ENCODE results near the gene MYO3B.

MYO3B gene

DNA sequence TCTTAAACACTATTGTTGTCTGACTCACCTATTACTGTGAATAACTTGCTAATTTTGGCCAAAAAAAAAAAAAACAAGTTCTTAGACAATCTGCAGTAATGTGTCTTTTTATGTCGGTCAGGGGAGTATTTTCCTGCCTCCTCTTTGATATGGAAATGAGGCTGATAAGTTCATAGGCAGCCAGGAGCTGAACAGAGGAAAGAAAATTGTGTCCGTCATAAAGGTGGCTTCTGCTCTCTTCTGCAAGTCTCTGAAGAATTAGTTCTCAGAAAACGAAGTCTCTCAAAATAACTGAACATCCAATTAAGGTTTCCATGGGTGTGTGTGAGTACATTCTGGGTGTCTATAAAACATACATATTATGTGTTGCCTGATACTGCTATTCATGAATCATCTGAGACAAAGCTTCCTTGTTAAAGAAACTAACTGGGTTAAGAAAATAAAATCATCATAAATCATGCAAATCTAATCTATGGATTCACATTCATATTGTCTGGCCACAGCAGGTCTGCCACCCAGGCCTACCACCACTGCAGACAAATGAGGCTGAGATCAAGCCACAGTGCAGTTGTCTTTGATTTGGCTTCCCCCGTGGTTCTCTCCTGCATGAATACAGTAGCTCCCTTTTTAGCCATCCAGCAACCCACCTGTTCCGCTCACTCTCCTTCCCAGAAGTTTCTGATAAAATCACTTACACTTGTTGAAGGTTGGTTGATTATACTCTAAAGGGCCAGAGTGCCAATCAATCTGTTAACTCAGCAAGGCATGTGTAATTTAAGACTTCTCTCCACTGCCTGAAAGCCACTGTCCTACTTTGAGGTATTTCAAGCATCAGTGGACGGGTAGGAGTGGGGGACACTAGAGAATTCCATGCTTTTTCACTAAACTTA lies 517.8 kb downstream of the MYO3B start:
- TF ChIP-seq ZNF384 (IDR thresholded peaks at IDR 0.05) (no peak), BHLHE40 (IDR thresholded peaks at IDR 0.05; ENCODE audit: borderline replicate concordance) (no peak)
- TF ChIP-seq, protein P1, sequence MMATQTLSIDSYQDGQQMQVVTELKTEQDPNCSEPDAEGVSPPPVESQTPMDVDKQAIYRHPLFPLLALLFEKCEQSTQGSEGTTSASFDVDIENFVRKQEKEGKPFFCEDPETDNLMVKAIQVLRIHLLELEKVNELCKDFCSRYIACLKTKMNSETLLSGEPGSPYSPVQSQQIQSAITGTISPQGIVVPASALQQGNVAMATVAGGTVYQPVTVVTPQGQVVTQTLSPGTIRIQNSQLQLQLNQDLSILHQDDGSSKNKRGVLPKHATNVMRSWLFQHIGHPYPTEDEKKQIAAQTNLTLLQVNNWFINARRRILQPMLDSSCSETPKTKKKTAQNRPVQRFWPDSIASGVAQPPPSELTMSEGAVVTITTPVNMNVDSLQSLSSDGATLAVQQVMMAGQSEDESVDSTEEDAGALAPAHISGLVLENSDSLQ (IDR thresholded peaks at IDR 0.05), result peak; percentile 62; the same call in 1 of the 2 replicates
- ChIA-PET POLR2A (no interaction called here), CTCF (interaction anchor here (0.6 to 0.9 kb wide), 3 partner anchors 16 to 169 kb away, joined by 3 read pairs; no protein-coding TSS in a partner anchor)
- no peak for DNase-seq (ENCODE audit: extremely low spot score)

DNA sequence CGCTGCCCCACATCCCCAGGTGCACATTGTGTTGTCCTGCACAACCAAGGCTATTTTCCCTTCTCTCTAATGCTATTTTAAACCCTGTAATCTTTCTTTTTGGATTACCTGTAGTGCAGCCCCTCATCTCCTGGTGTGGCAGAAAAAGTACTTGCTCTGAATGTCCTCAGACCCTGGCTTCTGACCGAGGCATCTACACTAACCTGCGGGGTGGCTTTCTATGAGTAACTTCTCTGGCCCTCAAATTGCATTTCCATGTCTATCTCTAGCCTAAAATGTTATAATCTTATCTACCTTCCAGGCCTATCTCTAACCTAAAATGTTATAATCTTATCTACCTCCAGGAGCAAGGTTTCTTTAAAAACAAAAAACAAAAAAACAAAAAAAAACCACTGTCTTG lies 519.0 kb downstream of the MYO3B start:
- CTCF ChIA-PET, result no interaction called here
- no peak for DNase-seq (ENCODE audit: extremely low spot score)
- POLR2A ChIA-PET, result no interaction called here
- no peak for TF ChIP-seq TARDBP (IDR thresholded peaks at IDR 0.05)
- TF ChIP-seq BHLHE40 (IDR thresholded peaks at IDR 0.05; ENCODE audit: borderline replicate concordance), result no peak

DNA sequence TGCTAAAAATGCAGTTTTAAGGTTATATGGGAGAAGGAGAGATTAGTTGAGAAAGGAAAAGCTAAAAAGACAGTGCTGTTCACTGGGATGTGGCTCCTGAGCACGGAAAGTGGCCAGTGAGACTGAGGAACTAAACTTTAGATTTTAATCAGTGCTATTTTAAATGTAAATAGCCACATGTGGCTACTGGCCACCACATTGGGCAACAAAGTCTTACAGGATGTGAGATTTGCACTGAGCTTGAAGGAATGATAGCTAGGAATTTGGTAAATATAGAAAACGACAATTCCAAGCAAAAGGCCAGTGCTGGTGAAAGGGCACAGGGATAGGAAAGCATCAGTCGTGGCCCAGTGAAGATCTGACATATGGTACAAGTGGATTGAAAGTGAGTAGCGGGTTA lies 523.1 kb downstream of the MYO3B start:
- CTCF ChIA-PET, result interaction anchor here (1.2 kb wide), 1 partner anchor 11 kb away, joined by 4 read pairs; no protein-coding TSS in a partner anchor
- DNase-seq (ENCODE audit: extremely low spot score), result no peak
- TF ChIP-seq ARNT (IDR thresholded peaks at IDR 0.05), result no peak
- no peak for TF ChIP-seq SUZ12 (IDR thresholded peaks at IDR 0.05)
- no peak for TF ChIP-seq FOXM1 (IDR thresholded peaks at IDR 0.05; ENCODE audit: borderline replicate concordance)
- no peak for TF ChIP-seq TARDBP (IDR thresholded peaks at IDR 0.05)
- no peak for TF ChIP-seq NFRKB (IDR thresholded peaks at IDR 0.05)
- TF ChIP-seq, protein P1 (IDR thresholded peaks at IDR 0.05), result no peak
- no peak for TF ChIP-seq HDGF (IDR thresholded peaks at IDR 0.05; ENCODE audit: borderline replicate concordance)
- TF ChIP-seq SP1 (IDR thresholded peaks at IDR 0.05), result no peak
- TF ChIP-seq FOXA1 (IDR thresholded peaks at IDR 0.05), result no peak
- TF ChIP-seq BHLHE40 (IDR thresholded peaks at IDR 0.05; ENCODE audit: borderline replicate concordance), result no peak
- TF ChIP-seq CTBP1 (IDR thresholded peaks at IDR 0.05; ENCODE audit: borderline replicate concordance), result no peak
- TF ChIP-seq ZNF384 (IDR thresholded peaks at IDR 0.05), result no peak
- POLR2A ChIA-PET, result no interaction called here

DNA sequence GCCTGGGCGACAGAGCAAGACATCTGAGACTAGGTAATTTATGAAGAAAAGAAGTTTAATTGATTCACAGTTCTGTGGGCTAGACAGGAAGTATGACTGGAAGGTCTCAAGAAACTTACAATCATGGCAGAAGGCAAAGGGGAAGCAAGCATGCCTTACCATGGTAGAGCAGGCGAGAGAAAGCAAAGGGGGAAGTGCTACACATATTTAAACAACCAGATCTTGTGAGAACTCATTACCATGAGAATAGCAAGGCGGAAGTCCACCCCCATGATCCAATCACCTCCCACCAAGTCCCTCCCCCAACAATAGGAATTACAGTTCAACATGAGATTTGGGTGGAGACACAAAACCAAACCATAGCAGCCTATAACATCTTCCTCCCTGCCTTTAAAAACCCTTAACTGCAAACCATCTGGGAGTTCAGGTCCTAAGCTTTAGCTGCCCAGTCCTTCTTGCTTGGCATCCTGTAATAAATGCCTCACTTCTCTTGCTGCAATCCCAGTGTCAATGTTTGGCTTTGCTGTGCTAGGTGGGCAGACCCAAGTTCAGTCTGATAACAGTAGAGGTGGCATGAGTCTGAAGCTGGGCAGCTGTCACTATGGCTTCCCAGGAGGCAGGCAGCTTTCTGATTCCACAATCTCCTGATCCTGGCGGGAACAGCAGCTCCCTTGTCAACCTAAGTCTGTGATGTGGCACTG lies 526.0 kb downstream of the MYO3B start:
- ChIA-PET CTCF (no interaction called here), POLR2A (no interaction called here)
- no peak for TF ChIP-seq FOXA1 (IDR thresholded peaks at IDR 0.05)
- TF ChIP-seq ELF4 (IDR thresholded peaks at IDR 0.05), result no peak
- no peak for TF ChIP-seq ZNF384 (IDR thresholded peaks at IDR 0.05)
- TF ChIP-seq NFRKB (IDR thresholded peaks at IDR 0.05), result no peak
- no peak for TF ChIP-seq BHLHE40 (IDR thresholded peaks at IDR 0.05; ENCODE audit: borderline replicate concordance)
- no peak for TF ChIP-seq LEF1 (IDR thresholded peaks at IDR 0.05; ENCODE audit: borderline replicate concordance)
- no peak for TF ChIP-seq FOXM1 (IDR thresholded peaks at IDR 0.05; ENCODE audit: borderline replicate concordance)
- TF ChIP-seq L3MBTL2 (conservative IDR thresholded peaks at IDR 0.05), result no peak
- TF ChIP-seq, protein P1 (IDR thresholded peaks at IDR 0.05), result no peak
- no peak for TF ChIP-seq SUZ12 (IDR thresholded peaks at IDR 0.05)
- no peak for TF ChIP-seq HDGF (IDR thresholded peaks at IDR 0.05; ENCODE audit: borderline replicate concordance)
- no peak for TF ChIP-seq TARDBP (IDR thresholded peaks at IDR 0.05)
- no peak for TF ChIP-seq SP1 (IDR thresholded peaks at IDR 0.05)
- no peak for DNase-seq (ENCODE audit: extremely low spot score)
